Effector memory CD8-positive, alpha-beta T cell (primary cell): ENCODE results near the gene NALCN.

Experiments
- ATAC-seq: fragments of 150-1000 bp; cut with Tn5 transposase; replicated peaks from 2 replicates; pipeline ENCODE4 v1.10.0; 2021; ENCODE audit warnings: mild to moderate bottlenecking, moderate library complexity
- DNase-seq, 3 experiments: peaks; one replicate each; pipeline ENCODE4 v3.0.0; 2021
- H3K27ac Mint-ChIP-seq, 2 donors: one replicate each; pipeline ENCODE4 v1.8.0; 2022; ENCODE audit warnings: mild to moderate bottlenecking in 2 of 2, mixed read lengths in 2 of 2, moderate library complexity in 2 of 2
- H3K27me3 Mint-ChIP-seq, 2 donors: one replicate each; pipeline ENCODE4 v1.8.0; 2022; ENCODE audit warnings: mixed read lengths in 2 of 2
- H3K36me3 Mint-ChIP-seq: one replicate; pipeline ENCODE4 v1.8.0; 2022; ENCODE audit warnings: mild to moderate bottlenecking, moderate library complexity, mixed read lengths; ENCODE audit not compliant: insufficient read depth
- H3K4me1 Mint-ChIP-seq, 2 donors: one replicate each; pipeline ENCODE4 v1.8.0; 2022; ENCODE audit warnings: low read depth in 2 of 2, mixed read lengths in 2 of 2
- H3K4me3 Mint-ChIP-seq, 2 donors: one replicate each; pipeline ENCODE4 v1.8.0; 2022; ENCODE audit warnings: mild to moderate bottlenecking in 2 of 2, mixed read lengths in 2 of 2, moderate library complexity in 2 of 2
- H3K9me3 Mint-ChIP-seq, 2 donors: one replicate each; pipeline ENCODE4 v1.8.0; 2022; ENCODE audit warnings: mixed read lengths in 2 of 2

NALCN gene

GRCh38 chr13:101218484-101218883 is 197.8 kb downstream of the NALCN start:
- Mint-ChIP-seq H3K36me3 (peaks cover 3% of the 10 kb centered on the region), H3K4me3 (no peak overlapping the region), H3K9me3 (no peaks in the 10 kb centered on the region), H3K27me3 (no peaks in the 10 kb centered on the region), H3K4me1 (no peaks in the 10 kb centered on the region), H3K27ac (no peak overlapping the region)
- ATAC-seq (no peak), DNase-seq (no peak)

GRCh38 chr13:101217086-101217485 is 199.2 kb downstream of the NALCN start:
- H3K27ac Mint-ChIP-seq: no peak overlapping the region
- H3K4me1 Mint-ChIP-seq: no peaks in the 10 kb centered on the region
- DNase-seq: no peak
- no peaks in the 10 kb centered on the region for H3K9me3 Mint-ChIP-seq
- ATAC-seq: no peak
- H3K36me3 Mint-ChIP-seq: peaks cover 3% of the 10 kb centered on the region
- no peak overlapping the region for H3K4me3 Mint-ChIP-seq
- H3K27me3 Mint-ChIP-seq: no peaks in the 10 kb centered on the region

GRCh38 chr13:101211261-101211660 is 205.0 kb downstream of the NALCN start:
- no peaks in the 10 kb centered on the region for H3K9me3 Mint-ChIP-seq
- H3K27me3 Mint-ChIP-seq: peaks cover 0 to 9% of the 10 kb centered on the region in 2 donors
- no peak for ATAC-seq
- DNase-seq: no peak
- H3K36me3 Mint-ChIP-seq: no peaks in the 10 kb centered on the region
- H3K4me1 Mint-ChIP-seq: no peaks in the 10 kb centered on the region
- no peak overlapping the region for H3K27ac Mint-ChIP-seq
- H3K4me3 Mint-ChIP-seq: no peak overlapping the region

GRCh38 chr13:101210774-101211173 is 205.5 kb downstream of the NALCN start:
- H3K9me3 Mint-ChIP-seq: no peaks in the 10 kb centered on the region
- H3K4me1 Mint-ChIP-seq: no peaks in the 10 kb centered on the region
- H3K4me3 Mint-ChIP-seq: no peak overlapping the region
- peaks cover 0 to 9% of the 10 kb centered on the region in 2 donors for H3K27me3 Mint-ChIP-seq
- no peaks in the 10 kb centered on the region for H3K36me3 Mint-ChIP-seq
- no peak overlapping the region for H3K27ac Mint-ChIP-seq
- DNase-seq: no peak
- no peak for ATAC-seq

GRCh38 chr13:101209206-101209893 is 207.0 kb downstream of the NALCN start:
- ATAC-seq (no peak), DNase-seq (no peak)
- Mint-ChIP-seq H3K27ac (no peak overlapping the region), H3K4me1 (no peaks in the 10 kb centered on the region), H3K9me3 (no peaks in the 10 kb centered on the region), H3K36me3 (no peaks in the 10 kb centered on the region), H3K27me3 (peaks cover 0 to 9% of the 10 kb centered on the region in 2 donors), H3K4me3 (no peak overlapping the region)

DNA sequence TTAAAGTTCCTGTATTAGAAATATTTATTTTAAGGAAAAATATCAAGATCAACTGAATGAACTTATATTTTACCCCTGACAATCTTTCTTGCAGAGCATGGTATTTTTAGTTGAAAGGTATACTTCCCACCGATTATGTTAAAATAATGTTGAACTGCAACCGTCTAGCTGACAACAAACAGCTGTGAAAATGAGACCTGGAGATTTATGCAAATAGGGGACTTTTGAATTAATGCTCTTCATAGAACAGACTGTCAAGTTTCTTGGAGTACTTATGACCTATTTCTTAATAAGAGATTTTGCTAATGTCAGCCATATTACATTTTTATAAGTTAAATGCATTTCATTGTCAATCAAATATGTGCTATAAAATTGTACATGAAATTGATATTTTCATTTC is 210.9 kb downstream of the NALCN start:
- Mint-ChIP-seq H3K36me3 (no peaks in the 10 kb centered on the region), H3K4me1 (no peaks in the 10 kb centered on the region), H3K4me3 (no peak overlapping the region), H3K27me3 (peaks cover 0 to 17% of the 10 kb centered on the region in 2 donors), H3K9me3 (no peaks in the 10 kb centered on the region), H3K27ac (no peak overlapping the region)
- ATAC-seq (no peak), DNase-seq (no peak)

DNA sequence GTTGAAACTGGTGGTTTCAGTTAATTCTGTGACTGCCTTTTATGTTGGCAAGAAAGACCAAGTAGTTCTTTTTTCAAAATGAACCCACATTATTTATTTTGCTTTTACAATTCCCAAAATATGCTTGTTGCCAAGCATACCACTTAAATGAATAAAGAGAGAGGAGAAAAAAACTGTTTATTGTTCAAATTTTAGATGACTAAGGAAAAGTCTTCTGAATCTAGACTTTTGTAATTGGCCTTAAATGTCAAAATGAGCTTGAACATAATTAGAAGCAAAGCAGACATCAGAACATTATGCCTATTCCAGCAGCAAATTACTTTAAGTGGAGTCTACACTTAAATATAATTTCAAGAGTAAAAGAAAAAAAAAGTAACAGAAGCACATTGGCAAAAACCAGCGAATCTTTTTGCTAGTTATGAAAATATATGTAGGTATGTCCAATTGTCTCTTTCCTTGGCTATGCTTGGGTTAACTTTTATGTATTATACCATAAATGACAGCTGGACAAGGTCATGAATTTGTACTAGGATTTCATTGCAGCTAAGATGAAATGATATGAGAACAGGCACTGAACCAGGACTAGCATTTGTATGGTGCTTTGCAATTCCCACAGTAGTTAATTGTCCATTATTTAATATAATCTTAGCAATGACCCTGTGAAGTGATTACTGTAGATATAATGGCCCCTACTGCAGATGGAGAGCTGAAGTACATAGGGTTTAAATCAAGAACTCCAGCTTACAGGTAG is 211.9 kb downstream of the NALCN start:
- no peak overlapping the region for H3K27ac Mint-ChIP-seq
- ATAC-seq: no peak
- H3K27me3 Mint-ChIP-seq: peaks cover 0 to 17% of the 10 kb centered on the region in 2 donors
- DNase-seq: no peak
- no peak overlapping the region for H3K4me3 Mint-ChIP-seq
- no peaks in the 10 kb centered on the region for H3K4me1 Mint-ChIP-seq
- H3K9me3 Mint-ChIP-seq: no peaks in the 10 kb centered on the region
- no peaks in the 10 kb centered on the region for H3K36me3 Mint-ChIP-seq

- ATAC-seq (no peak), DNase-seq (no peak)
- Mint-ChIP-seq H3K27ac (no peak overlapping the region), H3K27me3 (peaks cover 2 to 12% of the 10 kb centered on the region in 2 donors), H3K4me1 (no peaks in the 10 kb centered on the region), H3K4me3 (no peak overlapping the region), H3K36me3 (no peaks in the 10 kb centered on the region), H3K9me3 (no peaks in the 10 kb centered on the region)
Measured at GRCh38 chr13:101202590-101202989, 213.7 kb downstream of the NALCN start.

DNA sequence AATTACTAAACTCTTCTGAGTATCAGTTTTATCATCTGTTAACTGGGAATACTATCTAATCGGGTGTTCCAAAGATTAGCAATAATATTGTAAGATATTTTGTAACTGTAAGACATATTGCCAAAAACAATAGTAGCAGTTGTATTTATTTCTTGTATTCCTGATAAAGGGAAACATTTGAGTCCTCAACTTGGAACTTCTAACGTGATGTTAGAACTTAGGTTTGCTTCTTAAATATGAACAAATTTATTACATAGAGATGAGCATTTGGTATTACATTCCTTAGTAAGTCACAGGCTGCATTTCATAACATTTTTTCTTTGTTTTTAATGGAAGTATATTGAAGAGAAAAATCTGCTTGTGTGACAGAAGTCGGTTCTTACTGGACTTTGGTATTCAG is 225.3 kb downstream of the NALCN start:
- Mint-ChIP-seq H3K4me1 (no peaks in the 10 kb centered on the region), H3K4me3 (no peak overlapping the region), H3K27ac (no peak overlapping the region), H3K27me3 (peaks cover 0 to 5% of the 10 kb centered on the region in 2 donors), H3K36me3 (peaks cover 4% of the 10 kb centered on the region), H3K9me3 (no peaks in the 10 kb centered on the region)
- DNase-seq: no peak
- ATAC-seq: no peak

- Mint-ChIP-seq H3K36me3 (peaks cover 4% of the 10 kb centered on the region), H3K27ac (no peak overlapping the region), H3K9me3 (no peaks in the 10 kb centered on the region), H3K4me3 (no peak overlapping the region), H3K27me3 (no peaks in the 10 kb centered on the region), H3K4me1 (no peaks in the 10 kb centered on the region)
- ATAC-seq (no peak), DNase-seq (no peak)
Measured at GRCh38 chr13:101190337-101190736, 226.0 kb downstream of the NALCN start.

- no peaks in the 10 kb centered on the region for H3K9me3 Mint-ChIP-seq
- no peaks in the 10 kb centered on the region for H3K36me3 Mint-ChIP-seq
- H3K4me3 Mint-ChIP-seq: no peak overlapping the region
- H3K27ac Mint-ChIP-seq: no peak overlapping the region
- H3K4me1 Mint-ChIP-seq: no peaks in the 10 kb centered on the region
- DNase-seq: no peak
- ATAC-seq: no peak
- peaks cover 0 to 7% of the 10 kb centered on the region in 2 donors for H3K27me3 Mint-ChIP-seq
Measured at GRCh38 chr13:101185606-101186005, 230.7 kb downstream of the NALCN start.

GRCh38 chr13:101181076-101181685 is 235.1 kb downstream of the NALCN start:
- no peak overlapping the region for H3K4me3 Mint-ChIP-seq
- no peaks in the 10 kb centered on the region for H3K9me3 Mint-ChIP-seq
- DNase-seq (no peak), ATAC-seq (no peak)
- H3K27ac Mint-ChIP-seq: no peak overlapping the region
- peaks cover 0 to 20% of the 10 kb centered on the region in 2 donors for H3K27me3 Mint-ChIP-seq
- no peaks in the 10 kb centered on the region for H3K36me3 Mint-ChIP-seq
- H3K4me1 Mint-ChIP-seq: no peaks in the 10 kb centered on the region

- no peaks in the 10 kb centered on the region for H3K36me3 Mint-ChIP-seq
- H3K27me3 Mint-ChIP-seq: peaks cover 0 to 20% of the 10 kb centered on the region in 2 donors
- no peaks in the 10 kb centered on the region for H3K9me3 Mint-ChIP-seq
- ATAC-seq (no peak), DNase-seq (no peak)
- no peaks in the 10 kb centered on the region for H3K4me1 Mint-ChIP-seq
- no peak overlapping the region for H3K27ac Mint-ChIP-seq
- no peak overlapping the region for H3K4me3 Mint-ChIP-seq
Measured at GRCh38 chr13:101179021-101179420, 237.3 kb downstream of the NALCN start.

GRCh38 chr13:101178406-101178805 is 237.9 kb downstream of the NALCN start:
- Mint-ChIP-seq H3K4me1 (no peaks in the 10 kb centered on the region), H3K9me3 (no peaks in the 10 kb centered on the region), H3K27ac (no peak overlapping the region), H3K4me3 (no peak overlapping the region), H3K36me3 (no peaks in the 10 kb centered on the region), H3K27me3 (peaks cover 0 to 20% of the 10 kb centered on the region in 2 donors)
- DNase-seq (no peak), ATAC-seq (no peak)
